ENCODE measurements around the gene CYP11A1. TPM values are rescaled to one million over a fixed set of nuclear protein-coding genes. Genes with fewer than 3 reads are reported as not detected.

CYP11A1 gene
- total RNA-seq, 1 experiment from 2014 or later: 1.7 TPM

DNA sequence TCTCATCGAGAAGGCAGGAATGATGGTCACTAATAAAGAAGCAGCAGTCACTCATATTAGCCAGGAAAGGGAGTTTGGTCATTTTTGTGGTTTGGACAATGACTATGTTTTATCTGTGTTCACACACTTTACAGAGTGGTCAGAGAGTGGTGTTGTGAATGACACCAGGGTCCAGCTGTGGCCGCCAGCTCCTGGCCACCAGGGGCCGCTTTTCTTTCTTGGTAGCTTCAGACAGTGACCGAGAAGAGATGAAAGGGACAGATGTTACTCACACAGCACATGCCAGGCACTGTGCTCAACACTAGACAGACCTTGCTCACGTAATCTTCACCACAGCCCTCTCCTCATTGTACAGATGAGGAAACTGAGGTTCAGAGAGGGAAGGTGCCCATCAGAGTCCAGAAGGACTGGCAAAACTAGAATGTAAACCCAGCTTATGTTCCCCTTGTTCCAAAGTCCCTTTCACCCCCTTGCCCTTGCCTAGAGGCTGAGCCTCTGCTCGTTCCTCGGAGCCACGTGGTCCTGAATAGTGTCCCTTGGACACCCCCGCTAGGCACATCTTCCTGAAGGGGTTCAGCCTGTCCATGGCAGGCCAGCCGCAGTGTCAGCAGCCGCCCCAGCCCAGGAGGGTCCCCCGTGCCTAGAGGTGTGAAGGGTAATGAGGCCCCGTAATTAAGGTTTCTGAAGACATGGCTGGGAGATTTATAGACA, 55.6 kb downstream of the CYP11A1 start:
- Histone ChIP-seq H3K23ac (ENCODE audit: insufficient read length, low read depth, low read length) (no peak overlapping the region), H2BK15ac (ENCODE audit: low read depth, low read length) (no peak overlapping the region), H4K20me1 (ENCODE audit: control insufficient read depth, insufficient read depth, insufficient read length) (no peaks in the 10 kb centered on the region), H3K9me3 (ENCODE audit: control insufficient read depth, low read depth, low read length) (no peaks in the 10 kb centered on the region), H3K23me2 (ENCODE audit: insufficient read length, low read depth, low read length, poor library complexity, severe bottlenecking) (no peaks in the 10 kb centered on the region), H2AK5ac (ENCODE audit: insufficient read length, low read length) (no peak overlapping the region), H2BK120ac (ENCODE audit: low read depth, low read length, poor library complexity, severe bottlenecking) (no peak overlapping the region), H3K18ac (ENCODE audit: insufficient read length, low read depth, low read length) (no peak overlapping the region), H3K14ac (ENCODE audit: insufficient read depth, low read length) (no peak overlapping the region), H2AFZ (ENCODE audit: low read length) (no peak overlapping the region), H3K79me1 (ENCODE audit: insufficient read depth, low read depth, low read length, poor library complexity, severe bottlenecking) (no peaks in the 10 kb centered on the region), H4K91ac (ENCODE audit: insufficient read length, low read depth, low read length) (no peak overlapping the region), H3K9ac (ENCODE audit: extremely low read depth, insufficient read length, low read length) (no peak overlapping the region), H3T11ph (ENCODE audit: low read length) (no peak overlapping the region), H4K5ac (ENCODE audit: insufficient read length, low read depth, low read length) (no peak overlapping the region), H2BK20ac (ENCODE audit: low read depth, low read length, poor library complexity, severe bottlenecking) (no peak overlapping the region), H2BK5ac (ENCODE audit: insufficient read length, low read length) (no peak overlapping the region), H2BK12ac (ENCODE audit: insufficient read length, low read depth, low read length) (no peak overlapping the region), H3K27me3 (ENCODE audit: insufficient read depth, low read length) (no peaks in the 10 kb centered on the region), H3K79me2 (ENCODE audit: insufficient read depth, low read length) (no peaks in the 10 kb centered on the region), H3K4ac (ENCODE audit: low read depth, low read length) (no peak overlapping the region), H3K4me1 (ENCODE audit: insufficient read depth, low read length) (peaks cover 4% of the 10 kb centered on the region; the same call in 1 of the 2 replicates), H3K4me2 (ENCODE audit: insufficient read depth, insufficient read length, low read length) (no peak overlapping the region), H3K27ac (ENCODE audit: insufficient read length, low read depth, low read length) (no peak overlapping the region), H3K56ac (ENCODE audit: insufficient read length, low read depth, low read length) (no peak overlapping the region), H4K8ac (replicated peaks; ENCODE audit: insufficient read length, low read depth, low read length) (no peak overlapping the region)
- no peak overlapping the region for H3K4me3 Mint-ChIP-seq
- no peaks in the 10 kb centered on the region for H3K9me3 Mint-ChIP-seq
- peak; percentile 66 for DNase-seq
- H3K27me3 Mint-ChIP-seq (ENCODE audit: low read depth): peaks cover 29% of the 10 kb centered on the region
- peaks cover 34 to 66% of the 10 kb centered on the region in 2 experiments for H3K4me1 Mint-ChIP-seq
- no peaks in the 10 kb centered on the region for H3K36me3 Mint-ChIP-seq (ENCODE audit: insufficient read depth in 1 of 3, low read depth in 3 of 3)
- H3K27ac Mint-ChIP-seq: no peak overlapping the region
- no CpG with 5 or more reads among the region's 13 CpGs for WGBS (ENCODE audit: extremely low coverage, insufficient read length, low lambda C conversion rate)
- TF ChIP-seq, protein P1, sequence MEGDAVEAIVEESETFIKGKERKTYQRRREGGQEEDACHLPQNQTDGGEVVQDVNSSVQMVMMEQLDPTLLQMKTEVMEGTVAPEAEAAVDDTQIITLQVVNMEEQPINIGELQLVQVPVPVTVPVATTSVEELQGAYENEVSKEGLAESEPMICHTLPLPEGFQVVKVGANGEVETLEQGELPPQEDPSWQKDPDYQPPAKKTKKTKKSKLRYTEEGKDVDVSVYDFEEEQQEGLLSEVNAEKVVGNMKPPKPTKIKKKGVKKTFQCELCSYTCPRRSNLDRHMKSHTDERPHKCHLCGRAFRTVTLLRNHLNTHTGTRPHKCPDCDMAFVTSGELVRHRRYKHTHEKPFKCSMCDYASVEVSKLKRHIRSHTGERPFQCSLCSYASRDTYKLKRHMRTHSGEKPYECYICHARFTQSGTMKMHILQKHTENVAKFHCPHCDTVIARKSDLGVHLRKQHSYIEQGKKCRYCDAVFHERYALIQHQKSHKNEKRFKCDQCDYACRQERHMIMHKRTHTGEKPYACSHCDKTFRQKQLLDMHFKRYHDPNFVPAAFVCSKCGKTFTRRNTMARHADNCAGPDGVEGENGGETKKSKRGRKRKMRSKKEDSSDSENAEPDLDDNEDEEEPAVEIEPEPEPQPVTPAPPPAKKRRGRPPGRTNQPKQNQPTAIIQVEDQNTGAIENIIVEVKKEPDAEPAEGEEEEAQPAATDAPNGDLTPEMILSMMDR (conservative IDR thresholded peaks at IDR 0.05): peak; percentile 83
